SJCRH30 (cell line): Measurements from ENCODE around the gene UBQLN4. TPM values are rescaled to one million over a fixed set of nuclear protein-coding genes. Genes with fewer than 3 reads are reported as not detected.

Source experiments
- DNase-seq, 2 experiments: peaks; one replicate each; pipeline ENCODE4 v3.0.0-alpha.2; 2015 to 2020
- H3K27ac ChIP-seq: fragments of 250-450 bp; sonication (Bioruptor Pico); 2 replicates; pipeline ENCODE4 v1.5.1; 2020; ENCODE audit warnings: mild to moderate bottlenecking, moderate library complexity
- H3K27me3 ChIP-seq: fragments of 250-450 bp; sonication (Bioruptor Pico); 2 replicates; pipeline ENCODE4 v1.5.1; 2020; ENCODE audit warnings: mild to moderate bottlenecking, moderate library complexity
- H3K36me3 ChIP-seq: fragments of 250-450 bp; sonication (Bioruptor Pico); 2 replicates; pipeline ENCODE4 v1.5.1; 2020; ENCODE audit warnings: mild to moderate bottlenecking, moderate library complexity
- H3K4me1 ChIP-seq: fragments of 250-450 bp; sonication (Bioruptor Pico); 2 replicates; pipeline ENCODE4 v1.5.1; 2020; ENCODE audit warnings: mild to moderate bottlenecking, moderate library complexity
- H3K4me3 ChIP-seq: fragments of 250-450 bp; sonication (Bioruptor Pico); 2 replicates; pipeline ENCODE4 v1.5.1; 2020; ENCODE audit warnings: mild to moderate bottlenecking, moderate library complexity
- H3K9me3 ChIP-seq: fragments of 250-450 bp; sonication (Bioruptor Pico); replicated peaks from 2 replicates; pipeline ENCODE4 v1.5.1; 2020; ENCODE audit warnings: mild to moderate bottlenecking, moderate library complexity
- total RNA-seq: library from RNA; depleted of rRNA; stranded (reverse); fragments of >200 nt; shearing (Covaris generic); gene quantifications from 2 replicates; pipeline ENCODE4 v1.2.3, GENCODE V29; 2014; rRNA removed

The UBQLN4 gene
- 34.4 and 36.5 TPM in 2 replicates for total RNA-seq

- DNase-seq = peak; percentile 87 to 91
Measured at GRCh38 chr1:156053768-156054499, at the start of gene UBQLN4. Gene UBQLN4 (minus strand): TSS chr1:156053798. CDS start chr1:156053701, 97 bp downstream.

DNA sequence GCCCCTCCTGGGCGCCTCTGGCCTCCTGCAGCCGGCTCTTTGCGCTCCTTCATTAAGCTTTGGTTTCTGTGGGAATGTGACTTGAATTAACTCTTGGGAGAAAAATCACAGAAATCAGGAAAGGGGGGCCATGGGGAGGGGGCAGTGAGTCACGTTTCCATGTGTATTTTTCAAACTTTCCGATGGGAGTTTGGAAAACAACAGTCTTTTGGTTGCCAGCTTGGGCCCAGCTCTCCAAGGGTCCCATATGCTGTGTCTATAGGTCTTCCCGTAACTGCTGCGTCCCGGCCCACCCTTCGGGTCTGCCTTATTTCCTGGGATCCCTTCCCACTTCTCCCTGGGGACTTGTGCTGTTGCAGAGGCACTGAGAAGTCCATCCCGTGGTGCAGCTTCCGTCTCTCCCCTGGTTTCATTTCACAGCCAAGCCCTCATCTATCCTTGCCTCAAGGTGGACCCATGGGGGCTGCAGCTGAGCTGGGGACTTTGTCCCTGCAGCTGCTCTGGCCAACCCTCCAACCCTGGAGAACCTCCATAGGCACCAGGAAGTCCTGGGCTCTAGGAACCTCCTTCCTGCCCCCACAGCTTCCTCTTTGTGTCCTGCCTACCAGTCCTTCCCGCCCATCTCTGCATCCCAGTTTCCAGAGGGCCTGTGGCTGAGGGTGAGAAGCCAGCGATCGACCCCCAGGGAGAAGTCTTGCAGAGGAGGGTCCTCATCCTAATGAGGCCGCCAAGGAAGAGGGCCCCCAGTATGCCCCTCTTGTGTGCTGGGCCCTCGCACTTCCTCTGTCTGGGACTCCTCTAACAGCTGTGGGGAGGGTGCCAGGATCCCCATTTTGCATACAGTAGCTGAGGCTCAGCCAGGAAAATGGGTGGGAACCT, 49.3 kb upstream of the UBQLN4 start:
- H3K4me1 ChIP-seq = peaks cover 32% of the 10 kb centered on the region
- DNase-seq = no peak

More at GRCh38 chr1:156053768-156054499, at the start of gene UBQLN4:
- Histone ChIP-seq H3K4me3 (peak within 1 kb of the TSS; percentile 77), H3K4me1 (peaks cover 5% of the 10 kb centered on the region; the same call in 1 of the 2 replicates), H3K27me3 (no peaks in the 10 kb centered on the region), H3K27ac (peak within 1 kb of the TSS; percentile 94), H3K9me3 (no peaks in the 10 kb centered on the region), H3K36me3 (peaks cover 5% of the 10 kb centered on the region; the same call in 1 of the 2 replicates)

DNA sequence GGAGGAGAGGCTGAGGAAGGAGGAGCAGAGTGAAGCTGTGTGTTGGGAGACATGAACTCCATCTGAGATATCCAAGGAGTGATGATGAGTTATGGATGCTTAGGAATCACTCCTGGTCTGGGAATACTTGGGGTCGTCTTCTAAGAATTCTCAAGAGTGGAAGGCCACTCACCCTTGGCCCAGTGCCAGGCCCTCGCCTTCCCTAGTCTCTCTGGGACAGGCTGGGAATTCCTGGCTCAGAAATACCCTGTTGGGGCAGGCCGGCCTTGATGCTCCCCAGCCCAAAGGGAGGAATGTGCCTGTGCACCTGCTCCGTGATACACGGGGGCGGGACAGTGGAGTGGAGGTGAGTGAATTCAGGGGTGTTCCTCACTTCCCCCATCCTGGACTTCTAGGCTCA, 48.3 kb upstream of the UBQLN4 start:
- Histone ChIP-seq H3K27ac (no peak overlapping the region), H3K27me3 (no peaks in the 10 kb centered on the region), H3K36me3 (no peaks in the 10 kb centered on the region), H3K4me1 (peaks cover 33% of the 10 kb centered on the region), H3K9me3 (no peaks in the 10 kb centered on the region), H3K4me3 (no peak overlapping the region)
- no peak for DNase-seq

More for the DNA sequence above, 49.3 kb upstream of the UBQLN4 start:
- Histone ChIP-seq H3K27ac (no peak overlapping the region), H3K9me3 (no peaks in the 10 kb centered on the region), H3K36me3 (no peaks in the 10 kb centered on the region), H3K4me3 (no peak overlapping the region), H3K27me3 (no peaks in the 10 kb centered on the region)

DNA sequence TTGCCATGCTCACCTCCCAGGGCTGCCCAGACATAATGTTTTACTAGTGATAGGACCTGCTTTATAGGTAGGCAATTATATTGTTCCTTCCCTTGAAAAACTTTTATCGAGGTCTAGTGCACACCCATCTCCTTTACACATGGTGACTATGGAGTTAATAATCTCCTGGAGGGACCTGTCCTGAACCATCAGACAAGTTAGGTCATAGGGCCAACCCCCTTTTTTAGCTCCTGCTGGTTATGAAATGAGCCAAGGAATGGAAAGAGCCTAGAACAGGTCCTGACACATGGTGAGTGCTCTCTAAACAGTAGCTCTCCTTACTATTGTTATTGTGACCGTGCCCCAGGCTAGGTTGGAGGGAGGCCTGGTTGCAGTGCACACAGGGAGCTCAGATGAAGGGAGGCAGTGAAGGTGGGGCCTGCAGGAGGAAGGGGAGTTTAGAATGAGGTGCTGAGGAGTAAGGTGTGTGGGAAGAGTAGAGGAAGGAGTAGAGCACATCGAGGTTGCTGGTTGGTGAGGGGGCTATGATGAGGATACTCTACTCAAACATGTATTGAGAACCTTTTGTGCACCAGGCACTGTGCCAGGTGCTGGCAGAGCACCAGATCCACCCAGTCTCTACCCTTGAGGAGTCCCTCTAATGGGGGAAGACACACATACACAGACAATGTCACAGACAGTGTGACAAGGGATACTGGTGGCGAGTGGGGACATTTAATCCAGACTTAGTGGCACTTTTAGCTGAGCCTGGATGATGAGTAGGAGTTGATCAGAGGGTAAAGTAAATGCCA, 46.8 kb upstream of the UBQLN4 start:
- no peaks in the 10 kb centered on the region for H3K9me3 ChIP-seq
- no peak for DNase-seq
- no peak overlapping the region for H3K4me3 ChIP-seq
- no peaks in the 10 kb centered on the region for H3K27me3 ChIP-seq
- H3K36me3 ChIP-seq = no peaks in the 10 kb centered on the region
- H3K4me1 ChIP-seq = peaks cover 32% of the 10 kb centered on the region
- H3K27ac ChIP-seq = no peak overlapping the region

DNA sequence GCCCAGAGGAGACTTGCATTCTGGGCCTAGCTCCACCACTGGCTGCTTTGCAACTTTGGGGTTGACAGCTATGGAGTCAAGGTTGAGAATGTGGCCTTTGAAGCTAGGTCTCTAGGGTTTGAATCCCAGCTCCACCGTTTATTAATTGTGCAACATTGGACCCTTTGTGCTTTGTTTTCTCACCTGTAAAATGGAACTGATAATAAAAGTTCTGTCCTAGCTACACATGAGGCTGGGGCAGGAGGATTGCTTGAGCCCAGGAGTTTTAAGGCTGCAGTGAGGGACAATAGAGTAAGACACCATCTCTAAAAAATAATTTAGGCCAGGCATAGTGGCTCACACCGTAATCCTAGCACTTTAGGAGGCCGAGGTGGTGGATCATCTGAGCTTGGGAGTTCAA, 45.7 kb upstream of the UBQLN4 start:
- H3K4me1 ChIP-seq = peaks cover 21% of the 10 kb centered on the region

GRCh38 chr1:156098784-156099183, 45.2 kb upstream of the UBQLN4 start:
- Histone ChIP-seq H3K9me3 (no peaks in the 10 kb centered on the region), H3K4me3 (no peak overlapping the region), H3K4me1 (peaks cover 16% of the 10 kb centered on the region), H3K27me3 (no peaks in the 10 kb centered on the region), H3K27ac (no peak overlapping the region), H3K36me3 (no peaks in the 10 kb centered on the region)
- DNase-seq = no peak

More for the DNA sequence above, 45.7 kb upstream of the UBQLN4 start:
- Histone ChIP-seq H3K9me3 (no peaks in the 10 kb centered on the region), H3K27me3 (no peaks in the 10 kb centered on the region), H3K27ac (no peak overlapping the region), H3K36me3 (no peaks in the 10 kb centered on the region), H3K4me3 (no peak overlapping the region)
- no peak for DNase-seq

- no peak for DNase-seq
- no peaks in the 10 kb centered on the region for H3K36me3 ChIP-seq
- H3K9me3 ChIP-seq = no peaks in the 10 kb centered on the region
- H3K4me3 ChIP-seq = no peak overlapping the region
- peaks cover 6% of the 10 kb centered on the region for H3K4me1 ChIP-seq
- no peaks in the 10 kb centered on the region for H3K27me3 ChIP-seq
- H3K27ac ChIP-seq = no peak overlapping the region; the same call in 1 of the 2 replicates
Measured at GRCh38 chr1:156097499-156098178, 44.0 kb upstream of the UBQLN4 start.

DNA sequence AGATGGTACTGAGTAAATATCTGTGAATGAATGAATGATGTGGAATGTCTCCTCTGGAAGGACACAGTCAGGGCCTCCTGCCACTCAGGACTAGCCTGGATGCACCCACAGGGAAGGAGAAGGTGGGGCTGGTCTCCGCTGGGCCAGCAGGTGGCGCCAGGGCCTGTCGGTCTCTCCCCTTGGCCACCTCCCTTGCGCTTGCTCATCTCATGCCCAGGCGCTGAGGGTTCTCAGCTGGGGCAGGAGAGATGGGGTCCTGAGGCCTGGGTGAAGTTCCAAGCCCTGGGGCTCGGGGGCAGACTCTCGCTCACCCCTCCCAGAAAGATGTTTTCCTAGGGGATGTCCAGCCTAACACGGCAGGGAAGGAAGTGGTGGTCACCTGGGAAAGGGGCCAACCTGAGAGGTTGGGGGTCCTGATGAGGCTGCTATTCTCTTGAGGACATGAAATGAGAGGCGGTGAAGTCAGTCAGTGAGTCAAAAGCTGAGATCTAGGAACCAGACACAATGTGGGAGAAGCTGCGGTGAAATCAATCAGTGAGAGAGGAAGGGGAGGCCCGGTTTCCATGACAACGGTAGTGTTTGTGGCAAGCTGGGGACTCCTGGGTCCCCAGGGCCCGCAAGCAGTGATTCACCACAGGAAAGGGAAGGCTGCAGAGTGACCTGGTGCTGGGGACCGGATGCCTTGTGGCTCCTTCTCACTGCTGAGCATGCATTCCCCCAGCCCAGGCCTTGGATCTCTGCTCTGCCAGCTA, 43.2 kb upstream of the UBQLN4 start:
- Histone ChIP-seq H3K27ac (peak overlapping the region; percentile 19; the same call in 1 of the 2 replicates), H3K36me3 (no peaks in the 10 kb centered on the region), H3K27me3 (no peaks in the 10 kb centered on the region), H3K9me3 (no peaks in the 10 kb centered on the region), H3K4me3 (no peak overlapping the region), H3K4me1 (peaks cover 6% of the 10 kb centered on the region)
- DNase-seq = peak; percentile 86 to 89

DNA sequence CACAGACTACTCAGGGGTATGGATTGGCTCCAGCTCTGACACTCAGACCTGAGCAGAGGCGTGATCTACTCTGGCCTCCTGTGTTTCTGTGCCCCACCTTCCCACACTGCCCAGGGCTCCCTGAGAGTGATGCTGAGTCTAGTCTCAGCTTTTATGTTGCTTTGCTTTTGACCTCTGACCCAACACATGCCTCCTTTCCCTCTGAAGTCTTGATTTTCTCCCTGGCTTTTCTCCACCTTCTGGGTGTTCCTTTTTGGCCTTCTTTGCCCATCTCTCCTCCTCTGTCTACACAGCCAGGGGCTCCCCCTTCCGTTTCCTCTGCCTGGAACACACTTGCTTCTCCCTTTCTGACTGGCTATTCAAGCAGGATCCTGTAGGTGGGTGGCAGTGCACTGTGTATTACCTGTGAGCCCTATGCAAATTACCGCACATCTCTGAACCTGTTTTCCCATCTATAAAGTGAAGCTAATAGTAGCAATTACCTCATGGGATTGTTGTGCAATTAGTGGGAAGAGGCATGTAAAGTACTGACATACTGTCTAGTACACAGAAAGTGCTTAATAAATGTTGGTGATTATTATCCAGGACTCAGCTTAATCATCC, 42.4 kb upstream of the UBQLN4 start:
- no peaks in the 10 kb centered on the region for H3K27me3 ChIP-seq
- no peak for DNase-seq
- peaks cover 6% of the 10 kb centered on the region for H3K4me1 ChIP-seq
- no peak overlapping the region; the same call in 1 of the 2 replicates for H3K27ac ChIP-seq
- H3K36me3 ChIP-seq = no peaks in the 10 kb centered on the region
- H3K4me3 ChIP-seq = no peak overlapping the region
- H3K9me3 ChIP-seq = no peaks in the 10 kb centered on the region

DNA sequence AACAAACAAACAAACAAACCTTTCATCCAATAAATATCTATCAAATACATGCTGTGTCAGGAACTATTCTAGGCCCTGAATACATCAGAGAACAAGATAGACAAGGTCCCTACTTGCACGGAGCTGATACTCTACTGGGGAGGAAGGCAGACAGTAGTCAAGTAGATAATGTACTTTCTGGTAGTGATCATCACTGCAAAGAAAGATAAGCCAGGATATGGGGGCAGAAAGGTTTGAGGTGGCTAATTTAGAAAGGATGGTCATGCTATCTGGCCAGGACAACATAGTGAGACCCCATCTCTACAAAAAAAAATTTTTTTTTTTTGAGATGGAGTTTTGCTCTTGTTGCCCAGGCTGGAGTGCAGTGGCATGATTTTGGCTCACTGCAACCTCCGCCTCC, 38.0 kb upstream of the UBQLN4 start:
- no peak for DNase-seq
- no peak overlapping the region for H3K27ac ChIP-seq
- H3K36me3 ChIP-seq = no peaks in the 10 kb centered on the region
- no peak overlapping the region for H3K4me3 ChIP-seq
- no peaks in the 10 kb centered on the region for H3K27me3 ChIP-seq
- peaks cover 11% of the 10 kb centered on the region; the same call in 1 of the 2 replicates for H3K4me1 ChIP-seq
- H3K9me3 ChIP-seq = no peaks in the 10 kb centered on the region

GRCh38 chr1:156090840-156091188, 37.2 kb upstream of the UBQLN4 start:
- Histone ChIP-seq H3K4me1 (peaks cover 16% of the 10 kb centered on the region; the same call in 1 of the 2 replicates), H3K36me3 (no peaks in the 10 kb centered on the region), H3K4me3 (no peak overlapping the region), H3K27ac (no peak overlapping the region), H3K9me3 (no peaks in the 10 kb centered on the region), H3K27me3 (no peaks in the 10 kb centered on the region)
- peak; percentile 79 to 91 for DNase-seq

DNA sequence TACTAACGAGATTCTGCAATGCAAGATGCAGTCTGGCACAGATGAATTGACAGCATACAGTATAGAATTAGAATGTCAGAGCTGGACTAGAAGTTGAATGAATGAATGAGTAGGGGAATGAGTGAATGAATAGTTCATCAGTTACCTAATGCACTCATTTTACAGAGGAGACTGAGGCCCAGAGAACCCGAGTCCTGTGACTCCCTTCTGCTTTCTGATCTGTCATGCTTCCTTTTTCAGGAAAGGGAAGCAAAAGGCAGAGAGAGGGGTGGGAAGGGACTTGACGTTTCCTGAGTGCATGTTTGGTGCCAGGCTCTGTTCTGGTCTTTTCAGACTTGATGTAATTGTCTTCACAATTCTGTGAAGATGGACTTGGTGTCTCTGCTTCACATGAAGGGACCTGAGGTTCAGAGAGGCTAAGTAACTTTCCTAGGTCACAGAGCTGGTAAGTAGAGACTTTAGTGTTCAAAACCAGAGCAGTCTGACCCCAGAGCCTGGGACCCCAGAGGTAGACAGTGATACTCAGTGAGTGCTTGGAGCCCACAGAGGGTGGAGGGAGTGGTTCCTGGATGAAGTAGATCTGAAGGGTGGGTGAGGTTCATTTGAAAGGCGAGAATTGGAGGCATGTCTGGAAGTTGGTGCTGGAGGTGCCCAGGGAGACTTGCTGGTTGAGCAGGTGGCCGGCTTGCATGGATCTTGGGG, 36.7 kb upstream of the UBQLN4 start:
- no peak overlapping the region for H3K4me3 ChIP-seq
- H3K27me3 ChIP-seq = no peaks in the 10 kb centered on the region
- no peaks in the 10 kb centered on the region for H3K36me3 ChIP-seq
- H3K9me3 ChIP-seq = no peaks in the 10 kb centered on the region
- no peak for DNase-seq
- peaks cover 16% of the 10 kb centered on the region; the same call in 1 of the 2 replicates for H3K4me1 ChIP-seq
- no peak overlapping the region for H3K27ac ChIP-seq

- no peaks in the 10 kb centered on the region for H3K9me3 ChIP-seq
- no peak overlapping the region for H3K4me3 ChIP-seq
- no peaks in the 10 kb centered on the region for H3K27me3 ChIP-seq
- no peak overlapping the region for H3K27ac ChIP-seq
- no peaks in the 10 kb centered on the region for H3K36me3 ChIP-seq
- H3K4me1 ChIP-seq = peaks cover 16% of the 10 kb centered on the region; the same call in 1 of the 2 replicates
- DNase-seq = peak; percentile 56 to 58
Measured at GRCh38 chr1:156089704-156090103, 36.1 kb upstream of the UBQLN4 start.
